ENCODE measurements around the gene ARHGAP9. TPM values are rescaled to one million over a fixed set of nuclear protein-coding genes. Genes with fewer than 3 reads are reported as not detected.
A peak's percentile ranks its signal among the peaks of the same experiment; 100 is the strongest.

Gene ARHGAP9
- total RNA-seq, 2 experiments from 2014 or later: 354 to 370 TPM

DNA sequence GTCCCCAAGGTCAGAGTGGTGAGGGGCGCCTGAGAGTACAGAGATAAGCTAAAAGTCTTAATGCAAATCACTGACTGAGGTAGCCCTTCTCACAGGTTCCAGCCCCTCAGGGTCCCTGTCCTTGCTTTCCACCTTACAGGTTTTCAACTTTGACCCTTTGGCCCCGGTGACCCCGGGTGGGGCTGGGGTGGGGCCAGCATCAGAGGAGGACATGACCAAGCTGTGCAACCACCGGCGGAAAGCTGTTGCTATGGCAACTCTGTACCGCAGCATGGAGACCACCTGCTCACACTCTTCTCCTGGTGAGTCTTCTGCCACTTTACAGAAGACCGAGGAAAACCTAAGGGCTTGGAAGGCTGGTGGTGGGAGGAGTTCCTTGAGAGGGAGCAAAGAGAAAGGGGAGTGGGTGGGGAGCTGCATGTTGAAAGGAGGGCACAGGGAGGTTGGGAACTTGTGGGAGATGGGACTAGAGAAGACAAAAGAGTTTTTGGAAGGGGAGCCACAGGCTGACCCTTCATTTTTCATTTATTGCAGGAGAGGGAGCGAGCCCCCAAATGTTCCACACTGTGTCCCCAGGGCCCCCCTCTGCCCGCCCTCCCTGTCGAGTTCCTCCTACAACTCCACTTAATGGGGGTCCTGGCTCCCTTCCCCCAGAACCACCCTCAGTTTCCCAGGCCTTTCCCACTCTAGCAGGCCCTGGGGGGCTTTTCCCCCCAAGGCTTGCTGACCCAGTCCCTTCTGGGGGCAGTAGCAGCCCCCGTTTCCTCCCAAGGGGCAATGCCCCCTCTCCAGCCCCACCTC, 45.3 kb upstream of the ARHGAP9 start:
- Histone ChIP-seq H3K36me3 (ENCODE audit: insufficient read depth, low read length) (peaks cover 55% of the 10 kb centered on the region), H3K4me3 (ENCODE audit: low read length) (no peak overlapping the region), H3K27ac (ENCODE audit: low read depth in 1 of 2, low read length in 2 of 2) (no peak overlapping the region), H3K27me3 (ENCODE audit: control insufficient read depth in 1 of 2, insufficient read depth in 2 of 2, low read length in 2 of 2) (no peaks in the 10 kb centered on the region), H3K4me1 (ENCODE audit: insufficient read depth, low read length) (peaks cover 56% of the 10 kb centered on the region), H3K9me3 (ENCODE audit: control insufficient read depth in 1 of 2, insufficient read depth in 1 of 2, low read length in 2 of 2) (no peaks in the 10 kb centered on the region)
- no peak for TF ChIP-seq CTCF (IDR thresholded peaks at IDR 0.05)
- Mint-ChIP-seq H3K27ac (peak overlapping the region; percentile 100), H3K9me3 (no peaks in the 10 kb centered on the region), H3K27me3 (no peaks in the 10 kb centered on the region), H3K4me3 (peak overlapping the region; percentile 95), H3K4me1 (ENCODE audit: low read depth) (peaks cover 40% of the 10 kb centered on the region), H3K36me3 (ENCODE audit: low read depth) (peaks cover 75% of the 10 kb centered on the region)
- ATAC-seq (ENCODE audit: poor library complexity) (no peak), DNase-seq (peak in 1 of 14 experiments; percentile 30)
- POLR2A ChIA-PET: interaction anchor here (1.6 to 2.1 kb wide), 2 partner anchors 21 to 44 kb away, joined by 5 to 11 read pairs; partner anchors contain the start of gene DCTN2
- CTCF ChIA-PET: interaction anchor here (1.1 to 1.2 kb wide), 3 partner anchors 21 to 66 kb away, joined by 3 to 4 read pairs (median 3); no protein-coding TSS in a partner anchor
- intact Hi-C loops (cut with DNase I, micrococcal nuclease): loop anchor here in 1 of 2 experiments (5.0 kb wide), 2 partner anchors 227 to 417 kb away; partner anchors contain the start of genes ATP23 and CDK4

GRCh38 chr12:57523706-57524614, 44.3 kb upstream of the ARHGAP9 start:
- CTCF ChIA-PET: interaction anchor here (1.1 to 1.4 kb wide), 4 partner anchors 22 to 65 kb away, joined by 3 to 4 read pairs (median 3); no protein-coding TSS in a partner anchor
- no peak for TF ChIP-seq CTCF (IDR thresholded peaks at IDR 0.05)
- peaks cover 46% of the 10 kb centered on the region for H3K36me3 ChIP-seq (ENCODE audit: insufficient read depth, low read length)
- DNase-seq (peak in 2 of 14 experiments; percentile 60 to 68), ATAC-seq (ENCODE audit: poor library complexity) (no peak)
- H3K27ac Mint-ChIP-seq: peak overlapping the region; percentile 100
- H3K36me3 Mint-ChIP-seq (ENCODE audit: low read depth): peaks cover 72% of the 10 kb centered on the region
- H3K4me3 Mint-ChIP-seq: peak overlapping the region; percentile 95
- POLR2A ChIA-PET: interaction anchor here (1.0 to 2.1 kb wide), 4 partner anchors 22 to 94 kb away, joined by 3 to 11 read pairs (median 5); partner anchors contain the start of gene DCTN2
- H3K4me3 ChIP-seq (ENCODE audit: low read length): peak overlapping the region; percentile 67
- intact Hi-C loops (cut with DNase I, micrococcal nuclease): loop anchor here (1.0 to 5.0 kb wide), 4 partner anchors 21 to 418 kb away; partner anchors contain the start of genes ATP23 (in 1 of the 2), CDK4 (in 1 of the 2) and DCTN2 (in 1 of the 2)
- no peaks in the 10 kb centered on the region for H3K27me3 ChIP-seq (ENCODE audit: control insufficient read depth in 1 of 2, insufficient read depth in 2 of 2, low read length in 2 of 2)
- H3K27ac ChIP-seq (ENCODE audit: low read depth in 1 of 2, low read length in 2 of 2): peak overlapping the region; percentile 71
- peaks cover 47% of the 10 kb centered on the region for H3K4me1 Mint-ChIP-seq (ENCODE audit: low read depth)
- H3K9me3 Mint-ChIP-seq: no peaks in the 10 kb centered on the region
- no peaks in the 10 kb centered on the region for H3K9me3 ChIP-seq (ENCODE audit: control insufficient read depth in 1 of 2, insufficient read depth in 1 of 2, low read length in 2 of 2)
- no peaks in the 10 kb centered on the region for H3K27me3 Mint-ChIP-seq
- H3K4me1 ChIP-seq (ENCODE audit: insufficient read depth, low read length): peaks cover 67% of the 10 kb centered on the region
